GM21367 (cell line): ENCODE data around the gene ACP2.

ENCODE experiments used
- ATAC-seq: cut with Tn5 transposase; IDR thresholded peaks from one replicate; pipeline ENCODE4 v1.9.1; 2021; ENCODE audit not compliant: unreplicated experiment

Gene ACP2

GRCh38 chr11:47269002-47269828 lies 20.6 kb upstream of the ACP2 start:
- peak; percentile 28 for ATAC-seq

DNA sequence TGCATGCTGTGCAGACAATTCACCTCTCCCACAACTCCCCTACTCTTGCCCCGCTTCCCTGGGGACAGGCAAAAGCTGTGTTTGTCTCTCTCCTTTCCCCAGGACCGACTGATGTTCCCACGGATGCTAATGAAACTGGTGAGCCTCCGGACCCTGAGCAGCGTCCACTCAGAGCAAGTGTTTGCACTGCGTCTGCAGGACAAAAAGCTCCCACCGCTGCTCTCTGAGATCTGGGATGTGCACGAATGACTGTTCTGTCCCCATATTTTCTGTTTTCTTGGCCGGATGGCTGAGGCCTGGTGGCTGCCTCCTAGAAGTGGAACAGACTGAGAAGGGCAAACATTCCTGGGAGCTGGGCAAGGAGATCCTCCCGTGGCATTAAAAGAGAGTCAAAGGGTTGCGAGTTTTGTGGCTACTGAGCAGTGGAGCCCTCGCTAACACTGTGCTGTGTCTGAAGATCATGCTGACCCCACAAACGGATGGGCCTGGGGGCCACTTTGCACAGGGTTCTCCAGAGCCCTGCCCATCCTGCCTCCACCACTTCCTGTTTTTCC lies 19.9 kb upstream of the ACP2 start:
- no peak for ATAC-seq

DNA sequence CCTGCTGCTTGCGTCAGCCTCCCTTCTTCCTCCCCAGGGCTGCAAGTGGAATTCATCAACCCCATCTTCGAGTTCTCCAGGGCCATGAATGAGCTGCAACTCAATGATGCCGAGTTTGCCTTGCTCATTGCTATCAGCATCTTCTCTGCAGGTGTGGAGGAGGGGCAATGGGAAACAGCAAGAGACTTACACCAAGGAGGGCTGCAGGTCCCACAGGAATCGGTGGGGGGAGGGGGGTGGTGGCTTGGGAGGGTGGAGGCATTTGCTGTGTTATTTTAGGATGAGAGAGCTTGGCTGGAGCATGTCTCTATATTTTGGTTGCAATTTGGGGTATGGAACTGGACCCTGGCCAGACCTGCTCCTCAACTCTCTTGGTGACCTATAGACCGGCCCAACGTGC lies 19.3 kb upstream of the ACP2 start:
- no peak for ATAC-seq

DNA sequence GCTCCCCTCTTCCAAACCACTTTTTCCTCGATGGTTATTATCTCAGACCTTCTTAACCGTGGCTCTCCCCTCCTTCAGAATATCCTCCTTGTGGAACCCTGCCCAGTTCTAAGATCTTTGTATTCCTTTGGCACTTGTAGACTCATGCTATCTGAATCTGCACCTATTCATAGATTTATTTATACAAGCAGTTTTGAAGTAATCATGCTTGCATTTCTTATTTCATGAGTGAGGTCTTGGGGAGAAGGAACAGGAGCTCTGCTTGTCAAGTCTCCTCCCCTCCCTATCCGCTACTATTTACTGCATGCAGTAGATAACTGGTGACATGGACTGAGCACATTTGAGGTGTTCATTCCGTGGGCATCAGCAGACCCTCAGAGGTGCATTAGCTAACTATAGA lies 15.9 kb upstream of the ACP2 start:
- no peak for ATAC-seq

- no peak for ATAC-seq
Observed at GRCh38 chr11:47264119-47264518, 15.5 kb upstream of the ACP2 start.

- no peak for ATAC-seq
Observed at GRCh38 chr11:47261291-47261800, 12.7 kb upstream of the ACP2 start.

DNA sequence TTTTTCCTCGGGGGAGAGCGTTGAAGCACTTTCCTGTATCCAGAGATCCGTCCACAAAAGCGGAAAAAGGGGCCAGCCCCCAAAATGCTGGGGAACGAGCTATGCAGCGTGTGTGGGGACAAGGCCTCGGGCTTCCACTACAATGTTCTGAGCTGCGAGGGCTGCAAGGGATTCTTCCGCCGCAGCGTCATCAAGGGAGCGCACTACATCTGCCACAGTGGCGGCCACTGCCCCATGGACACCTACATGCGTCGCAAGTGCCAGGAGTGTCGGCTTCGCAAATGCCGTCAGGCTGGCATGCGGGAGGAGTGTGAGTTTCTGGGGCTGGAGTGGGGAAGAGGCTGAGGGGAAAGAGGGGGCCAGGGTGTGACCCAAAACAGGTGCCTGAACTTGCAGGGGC lies 11.8 kb upstream of the ACP2 start:
- no peak for ATAC-seq

DNA sequence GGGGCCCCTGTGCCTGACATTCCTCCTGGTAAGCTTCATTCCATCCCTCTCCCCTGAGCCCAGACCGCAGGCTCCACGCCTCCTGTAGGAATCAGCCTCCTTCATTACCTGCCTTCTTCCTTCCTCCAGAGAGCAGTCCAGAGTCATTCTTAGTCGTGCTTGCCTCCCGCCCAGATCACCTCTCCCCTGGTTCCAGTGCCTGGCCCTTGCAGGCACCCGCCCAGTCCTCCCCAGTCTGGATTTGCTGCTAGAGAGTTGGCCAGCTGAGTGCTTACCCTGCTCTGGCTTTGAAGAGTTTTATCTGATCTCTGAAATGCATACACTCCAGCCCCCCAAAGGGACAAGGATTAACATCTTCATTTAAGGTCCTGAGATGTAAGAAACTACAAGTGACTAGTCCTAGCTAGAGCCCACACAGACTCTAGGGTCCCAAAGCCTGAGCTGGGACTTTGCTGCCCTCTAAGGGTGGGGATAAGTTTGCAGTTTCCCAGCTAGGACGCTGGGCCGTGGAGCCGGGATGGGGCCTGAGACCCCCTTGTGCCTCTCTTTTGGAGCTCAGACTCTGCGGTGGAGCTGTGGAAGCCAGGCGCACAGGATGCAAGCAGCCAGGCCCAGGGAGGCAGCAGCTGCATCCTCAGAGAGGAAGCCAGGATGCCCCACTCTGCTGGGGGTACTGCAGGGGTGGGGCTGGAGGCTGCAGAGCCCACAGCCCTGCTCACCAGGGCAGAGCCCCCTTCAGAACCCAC lies 10.8 kb upstream of the ACP2 start:
- peak; percentile 65 for ATAC-seq

DNA sequence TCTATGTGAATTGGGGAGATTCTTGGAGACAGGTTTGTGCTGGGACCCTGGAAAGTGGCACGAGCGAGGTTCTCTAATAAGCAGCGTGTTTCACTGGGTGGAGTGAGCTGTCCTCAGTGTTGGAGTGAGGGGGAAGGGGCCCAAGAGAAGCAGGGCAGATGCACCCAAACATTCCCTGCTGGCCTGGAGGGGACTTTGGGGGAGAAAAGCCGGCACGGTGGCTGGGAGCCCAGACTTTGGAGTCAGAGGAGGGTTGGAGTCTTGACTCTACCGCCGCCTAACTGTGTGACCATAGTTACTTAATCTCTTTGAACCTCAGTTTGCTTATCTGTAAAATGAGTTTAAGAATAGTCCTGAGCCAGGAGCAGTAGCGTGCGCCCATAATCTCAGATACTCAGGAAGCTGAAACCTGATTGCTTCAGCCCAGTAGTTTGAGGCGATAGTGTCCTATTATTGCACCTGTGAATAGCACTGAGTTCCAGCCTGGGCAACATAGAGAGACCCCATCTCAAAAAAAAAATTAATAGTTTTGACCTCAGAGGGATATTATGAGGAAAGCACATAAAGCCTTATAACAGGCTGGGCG lies 9.8 kb upstream of the ACP2 start:
- ATAC-seq, result no peak

GRCh38 chr11:47257517-47258316 lies 9.1 kb upstream of the ACP2 start, which contains the start of gene NR1H3:
Gene NR1H3 (plus strand): TSS chr11:47257996. CDS start chr11:47259217, 1,221 bp downstream.
- no peak for ATAC-seq

- ATAC-seq, result no peak
Observed at GRCh38 chr11:47257177-47257516, 8.5 kb upstream of the ACP2 start.

GRCh38 chr11:47256374-47256773 lies 7.8 kb upstream of the ACP2 start:
- ATAC-seq, result no peak

DNA sequence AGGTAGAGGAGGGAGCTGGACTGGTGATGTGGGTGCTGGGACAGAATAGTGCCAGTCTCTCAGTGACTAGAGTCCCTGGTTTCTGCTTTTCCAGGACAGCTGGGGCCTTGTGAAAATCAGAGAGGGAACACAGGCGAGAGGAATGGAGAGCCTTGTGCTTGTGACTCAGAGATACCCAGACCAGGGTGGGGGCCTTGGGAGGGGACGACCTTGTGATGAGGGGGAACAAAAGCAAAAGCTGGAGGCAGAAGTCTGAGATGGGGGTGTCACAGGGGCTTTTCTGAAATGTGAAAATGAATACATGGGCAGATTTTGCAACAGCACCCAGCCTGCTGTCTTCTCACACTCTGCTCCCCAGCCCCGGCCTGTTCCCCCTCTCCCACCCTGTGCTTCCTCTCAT lies 5.8 kb upstream of the ACP2 start:
- ATAC-seq, result no peak

GRCh38 chr11:47253660-47254059 lies 5.0 kb upstream of the ACP2 start:
- ATAC-seq, result no peak

GRCh38 chr11:47251751-47252150 lies 3.1 kb upstream of the ACP2 start:
- ATAC-seq, result no peak

GRCh38 chr11:47249378-47249715 lies 733 bp upstream of the ACP2 start:
- no peak for ATAC-seq

DNA sequence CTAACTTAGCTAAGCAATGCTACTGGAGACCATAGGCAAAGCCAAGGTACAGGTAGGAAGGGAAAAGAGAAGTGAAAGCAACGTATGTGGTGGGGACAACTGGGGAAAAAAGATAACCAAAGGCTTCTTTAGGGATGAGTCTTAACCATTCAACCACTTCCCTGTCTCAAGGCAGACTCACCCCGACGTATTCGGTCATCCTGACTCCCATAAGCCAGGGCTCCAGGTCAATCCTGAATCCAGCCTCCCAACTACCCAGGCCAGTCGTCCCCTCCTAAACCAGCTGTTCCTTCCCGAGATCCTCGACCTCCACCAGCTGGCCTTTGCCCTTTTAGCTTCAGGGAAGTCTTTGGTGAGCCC lies 330 bp downstream of the ACP2 start:
- peak; percentile 22 for ATAC-seq

DNA sequence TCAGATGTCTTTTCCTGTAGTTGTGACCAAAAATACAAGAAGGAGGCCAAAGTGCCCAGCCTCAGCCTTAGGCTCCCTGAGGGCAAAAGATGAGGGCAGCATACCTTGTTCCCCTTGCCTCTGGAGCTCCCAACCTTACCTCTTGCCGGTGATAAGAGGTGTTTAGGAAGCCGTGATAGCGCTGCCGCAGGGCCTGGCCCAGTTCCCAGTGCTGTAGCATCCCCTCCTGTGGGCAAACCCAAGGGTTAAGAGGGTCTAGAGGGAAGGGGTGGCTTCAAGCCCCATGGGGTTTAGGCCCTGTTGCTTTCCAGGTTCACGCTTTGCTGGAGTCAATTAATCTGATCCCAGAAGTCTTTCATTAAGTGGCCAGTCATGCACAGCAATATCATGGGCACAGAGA lies 1.1 kb downstream of the ACP2 start:
- no peak for ATAC-seq

- ATAC-seq, result no peak
Observed at GRCh38 chr11:47245611-47246357, 2.8 kb downstream of the ACP2 start.
